Astrocyte (in vitro differentiated cells and primary cell): ENCODE measurements around the gene GLT8D2.

Experiments
- EZH2 ChIP-seq: IDR thresholded peaks from 2 replicates; pipeline ENCODE4 v1.6.1; 2012; ENCODE audit warnings: mild to moderate bottlenecking, low read length, inconsistent platforms; ENCODE audit not compliant: insufficient read depth
- TF ChIP-seq, protein P1 (sequence below): IDR thresholded peaks from 2 replicates; pipeline ENCODE4 v1.5.1; 2011; ENCODE audit warnings: low read depth, mild to moderate bottlenecking, inconsistent platforms, low read length, moderate library complexity; ENCODE audit not compliant: insufficient read depth

DNA sequence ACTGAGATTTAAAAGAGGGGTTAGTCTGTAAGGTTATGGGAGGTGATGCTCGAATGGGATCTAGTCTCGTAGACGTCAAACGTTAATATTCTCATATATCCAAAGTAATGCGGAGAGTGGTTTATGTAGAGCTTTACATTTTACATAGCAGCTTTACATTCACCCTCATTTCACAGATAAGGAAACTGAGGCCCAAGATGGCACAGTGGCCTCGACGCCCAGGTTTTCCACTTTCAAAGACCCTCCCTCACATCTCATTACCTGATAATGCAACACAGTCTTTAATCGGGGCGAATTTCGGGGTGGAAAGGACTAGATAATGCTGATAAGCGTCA lies 84.8 kb downstream of the GLT8D2 start:
- no peak for TF ChIP-seq EZH2
- TF ChIP-seq, protein P1, sequence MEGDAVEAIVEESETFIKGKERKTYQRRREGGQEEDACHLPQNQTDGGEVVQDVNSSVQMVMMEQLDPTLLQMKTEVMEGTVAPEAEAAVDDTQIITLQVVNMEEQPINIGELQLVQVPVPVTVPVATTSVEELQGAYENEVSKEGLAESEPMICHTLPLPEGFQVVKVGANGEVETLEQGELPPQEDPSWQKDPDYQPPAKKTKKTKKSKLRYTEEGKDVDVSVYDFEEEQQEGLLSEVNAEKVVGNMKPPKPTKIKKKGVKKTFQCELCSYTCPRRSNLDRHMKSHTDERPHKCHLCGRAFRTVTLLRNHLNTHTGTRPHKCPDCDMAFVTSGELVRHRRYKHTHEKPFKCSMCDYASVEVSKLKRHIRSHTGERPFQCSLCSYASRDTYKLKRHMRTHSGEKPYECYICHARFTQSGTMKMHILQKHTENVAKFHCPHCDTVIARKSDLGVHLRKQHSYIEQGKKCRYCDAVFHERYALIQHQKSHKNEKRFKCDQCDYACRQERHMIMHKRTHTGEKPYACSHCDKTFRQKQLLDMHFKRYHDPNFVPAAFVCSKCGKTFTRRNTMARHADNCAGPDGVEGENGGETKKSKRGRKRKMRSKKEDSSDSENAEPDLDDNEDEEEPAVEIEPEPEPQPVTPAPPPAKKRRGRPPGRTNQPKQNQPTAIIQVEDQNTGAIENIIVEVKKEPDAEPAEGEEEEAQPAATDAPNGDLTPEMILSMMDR = no peak
